H1 (cell line): ENCODE data around the gene MYO9A. TPM values are rescaled to one million over a fixed set of nuclear protein-coding genes. Genes with fewer than 3 reads are reported as not detected.

Experiments
- ATF2 ChIP-seq: IDR thresholded peaks from 2 replicates; pipeline ENCODE4 v1.6.1; 2012; ENCODE audit warnings: low read length, inconsistent platforms
- CHD7 ChIP-seq: fragments of 300-600 bp; sonication (generic); IDR thresholded peaks from 2 replicates; pipeline ENCODE4 v1.7.1; 2012; ENCODE audit warnings: low read length, moderate library complexity, mild to moderate bottlenecking, inconsistent platforms; ENCODE audit not compliant: insufficient replicate concordance
- CREB1 ChIP-seq: IDR thresholded peaks from 2 replicates; pipeline ENCODE4 v1.6.1; 2012; ENCODE audit warnings: inconsistent platforms
- EGR1 ChIP-seq: IDR thresholded peaks from 2 replicates; pipeline ENCODE4 v1.6.1; 2011; ENCODE audit warnings: low read depth, low read length, borderline replicate concordance
- KDM5A ChIP-seq: fragments of 200-600 bp; IDR thresholded peaks from 2 replicates; pipeline ENCODE4 v1.7.1; 2012; ENCODE audit warnings: mild to moderate bottlenecking, low read length, inconsistent platforms, mixed read lengths
- SAP30 ChIP-seq: fragments of 300-600 bp; sonication (generic); IDR thresholded peaks from 2 replicates; pipeline ENCODE4 v1.7.1; 2012; ENCODE audit warnings: low read length, moderate library complexity, mild to moderate bottlenecking, inconsistent platforms; ENCODE audit not compliant: insufficient read depth, insufficient replicate concordance
- ZNF274 ChIP-seq: IDR thresholded peaks from 2 replicates; pipeline ENCODE4 v1.7.0; 2012; ENCODE audit warnings: low read length, borderline replicate concordance; ENCODE audit errors: extremely low read depth
- polyA plus RNA-seq, 7 experiments: library from polyadenylated mRNA; depleted of rRNA in 3 of 7; stranded (reverse) in 5 of 7; unstranded in 2 of 7; fragments of >200 nt in 5 of 7; fragments of 200-250 nt in 2 of 7; gene quantifications; 1 replicate in 5 of 7; 2 replicates in 1 of 7; 4 replicates in 1 of 7; pipeline versions ENCODE4 v1.2.1 to v1.2.3, GENCODE V29; 2011 to 2013; ENCODE audit warnings: missing spikeins in 2 of 7, mixed read lengths in 2 of 7
- total RNA-seq: library from RNA; stranded (reverse); fragmentation: NEBNext Ultra II Directional; extraction: Animal tissue kit (Norgen Biotek cat#: 25700); gene quantifications from 2 replicates; pipeline ENCODE4 v1.2.1, GENCODE V29; 2021

The MYO9A gene
- total and polyA plus RNA-seq, 2 of the 8 experiments (the other 6 are each of a cell fraction or from before 2014, with no cell fraction given) = 3.9 to 26.0 TPM

GRCh38 chr15:72070817-72071447 is 47.0 kb downstream of the MYO9A start (continued):
- no peak for TF ChIP-seq CHD7
- TF ChIP-seq ATF2 = no peak
- no peak for TF ChIP-seq EGR1
- no peak for TF ChIP-seq SAP30
- no peak for TF ChIP-seq CREB1
- TF ChIP-seq KDM5A = no peak
- no peak for TF ChIP-seq ZNF274
